Upper lobe of left lung (tissue), 6 donors: ENCODE results near the gene EIF1AX. TPM values are rescaled to one million over a fixed set of nuclear protein-coding genes. Genes with fewer than 3 reads are reported as not detected.

ENCODE experiments used
- ATAC-seq, 2 donors: fragments of 200-7000 bp; cut with Tn5 transposase; one replicate each; pipeline ENCODE4 v1.9.1; 2022; ENCODE audit warnings: mild to moderate bottlenecking in 2 of 2, moderate library complexity in 2 of 2; ENCODE audit not compliant: low FRiP score in 2 of 2
- DNase-seq, 2 donors: peaks; one replicate each; pipeline ENCODE4 v3.0.0-alpha.2; 2019 to 2020
- H3K27ac ChIP-seq, 4 donors: fragments of 200-600 bp; sonication (generic); one replicate each; pipeline ENCODE4 v1.5.1; 2016 to 2019
- H3K27me3 ChIP-seq, 4 donors: fragments of 200-600 bp; sonication (generic); one replicate each; pipeline ENCODE4 v1.5.1; 2017 to 2019
- H3K36me3 ChIP-seq, 4 donors: fragments of 200-600 bp; sonication (generic); one replicate each; pipeline ENCODE4 v1.5.1; 2016 to 2019
- H3K4me1 ChIP-seq, 4 donors: fragments of 200-600 bp; sonication (generic); one replicate each; pipeline ENCODE4 v1.5.1; 2018 to 2019
- H3K4me3 ChIP-seq, 4 donors: fragments of 200-600 bp; sonication (generic); one replicate each; pipeline ENCODE4 v1.5.1; 2017 to 2019; ENCODE audit warnings: mild to moderate bottlenecking in 2 of 4, moderate library complexity in 1 of 4
- H3K9me3 ChIP-seq, 4 donors: fragments of 200-600 bp; sonication (generic); one replicate each; pipeline ENCODE4 v1.5.1; 2018 to 2019
- EP300 ChIP-seq, 4 donors: sonication (generic); formaldehyde crosslinking; IDR thresholded peaks; one replicate each; pipeline ENCODE4 v1.5.1; 2017; ENCODE audit warnings: antibody characterized with exemption in 4 of 4, control low read depth in 2 of 4
- POLR2A ChIP-seq, 4 donors: fragments of 450-650 bp; IDR thresholded peaks; one replicate each; pipeline ENCODE4 v1.5.1; 2016 to 2017; ENCODE audit warnings: antibody characterized with exemption in 4 of 4, mild to moderate bottlenecking in 2 of 4
- POLR2AphosphoS5 ChIP-seq, 2 donors: sonication (generic); formaldehyde crosslinking; IDR thresholded peaks; one replicate each; pipeline ENCODE4 v1.5.1; 2017; ENCODE audit warnings: antibody characterized with exemption in 2 of 2
- WGBS, 2 donors: methylation state at CpG; one replicate each; pipeline ENCODE4 v1.1.5; 2017 to 2018; 5-methylcytosine and 5-hydroxymethylcytosine counted together
- total RNA-seq, 6 donors: library from RNA; depleted of rRNA in 4 of 6; stranded (reverse); fragments of >200 nt in 4 of 6; gene quantifications; one replicate each; pipeline versions ENCODE4 v1.1.0 to v1.2.1, GENCODE V29; 2016 to 2021
- TF ChIP-seq, protein P1 (sequence below), 6 experiments: fragments of 450-650 bp in 4 of 6; fragments of 200-600 bp in 2 of 6; sonication (generic) in 2 of 6; IDR thresholded peaks; one replicate each; pipeline ENCODE4 v1.5.1; 2016 to 2019; ENCODE audit warnings: antibody characterized with exemption in 6 of 6
- donor health status: DM: no; HTN: no; CAD: no; lungs with moderate emphysema.
- donor health status: DM: no; HTN: yes; CAD: no; lungs with severe emphysema.

EIF1AX gene
- total RNA-seq, 6 donors from 2014 or later = 8.4 to 78.7 (median 41.0) TPM

DNA sequence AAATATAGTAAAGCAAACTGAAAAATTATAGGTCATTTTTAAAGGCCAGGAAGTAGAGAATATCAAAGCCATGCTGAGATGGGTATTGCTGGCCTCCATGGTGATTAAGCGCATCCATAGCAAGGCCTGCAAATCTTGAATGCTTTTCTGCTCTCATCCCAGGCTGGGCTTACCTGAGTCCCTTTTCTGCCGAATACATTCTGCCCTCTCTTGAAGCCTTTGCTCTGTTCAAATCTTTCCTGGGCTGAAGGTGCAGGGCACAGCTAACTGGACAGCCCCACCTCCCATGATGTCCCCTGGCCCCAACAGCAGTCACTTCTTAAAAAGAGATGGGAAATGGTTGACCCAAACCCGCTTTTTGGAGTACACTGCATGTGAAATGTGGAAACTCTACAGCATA, 10.1 kb upstream of the EIF1AX start:
- Histone ChIP-seq H3K36me3 (peaks cover 4 to 49% (median 15%) of the 10 kb centered on the region in 4 donors), H3K27me3 (no peaks in the 10 kb centered on the region), H3K4me3 (no peak overlapping the region), H3K27ac (no peak overlapping the region), H3K9me3 (no peaks in the 10 kb centered on the region), H3K4me1 (no peaks in the 10 kb centered on the region)
- ATAC-seq (no peak), DNase-seq (no peak)
- 88 to 96% methylated on average over 3 of the region's 3 CpGs for WGBS, 2 donors
- TF ChIP-seq POLR2AphosphoS5 (IDR thresholded peaks at IDR 0.05) (no peak), EP300 (IDR thresholded peaks at IDR 0.05) (no peak), POLR2A (IDR thresholded peaks at IDR 0.05) (no peak)
- TF ChIP-seq, protein P1, sequence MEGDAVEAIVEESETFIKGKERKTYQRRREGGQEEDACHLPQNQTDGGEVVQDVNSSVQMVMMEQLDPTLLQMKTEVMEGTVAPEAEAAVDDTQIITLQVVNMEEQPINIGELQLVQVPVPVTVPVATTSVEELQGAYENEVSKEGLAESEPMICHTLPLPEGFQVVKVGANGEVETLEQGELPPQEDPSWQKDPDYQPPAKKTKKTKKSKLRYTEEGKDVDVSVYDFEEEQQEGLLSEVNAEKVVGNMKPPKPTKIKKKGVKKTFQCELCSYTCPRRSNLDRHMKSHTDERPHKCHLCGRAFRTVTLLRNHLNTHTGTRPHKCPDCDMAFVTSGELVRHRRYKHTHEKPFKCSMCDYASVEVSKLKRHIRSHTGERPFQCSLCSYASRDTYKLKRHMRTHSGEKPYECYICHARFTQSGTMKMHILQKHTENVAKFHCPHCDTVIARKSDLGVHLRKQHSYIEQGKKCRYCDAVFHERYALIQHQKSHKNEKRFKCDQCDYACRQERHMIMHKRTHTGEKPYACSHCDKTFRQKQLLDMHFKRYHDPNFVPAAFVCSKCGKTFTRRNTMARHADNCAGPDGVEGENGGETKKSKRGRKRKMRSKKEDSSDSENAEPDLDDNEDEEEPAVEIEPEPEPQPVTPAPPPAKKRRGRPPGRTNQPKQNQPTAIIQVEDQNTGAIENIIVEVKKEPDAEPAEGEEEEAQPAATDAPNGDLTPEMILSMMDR (IDR thresholded peaks at IDR 0.05) = no peak

DNA sequence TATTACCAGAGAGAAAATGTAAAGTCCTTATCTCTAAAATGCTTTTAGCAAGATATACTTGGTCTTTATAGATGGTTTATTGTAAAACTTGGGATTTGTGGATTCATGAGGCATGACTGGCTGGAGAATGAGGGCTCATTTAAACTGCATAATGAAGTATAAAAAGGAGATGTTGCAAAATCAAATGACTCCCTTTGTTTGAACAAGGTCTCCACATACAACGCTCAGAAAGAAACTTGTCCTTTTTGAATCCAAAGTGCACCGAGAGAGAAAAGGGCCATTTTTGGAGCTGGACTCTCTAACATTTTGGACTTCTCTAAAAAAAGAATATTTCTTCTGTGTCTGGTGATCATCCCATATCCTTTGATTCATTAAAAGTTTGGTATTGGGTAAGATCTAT, 7.7 kb upstream of the EIF1AX start:
- WGBS, 2 donors = 75 to 79% methylated on average over 2 of the region's 2 CpGs
- peaks cover 0 to 26% (median 1%) of the 10 kb centered on the region in 4 donors for H3K36me3 ChIP-seq
- H3K4me1 ChIP-seq = no peaks in the 10 kb centered on the region
- DNase-seq (no peak), ATAC-seq (no peak)
- no peak overlapping the region for H3K4me3 ChIP-seq
- no peak overlapping the region for H3K27ac ChIP-seq
- no peaks in the 10 kb centered on the region for H3K9me3 ChIP-seq
- no peak for TF ChIP-seq POLR2A (IDR thresholded peaks at IDR 0.05)
- TF ChIP-seq, protein P1 (IDR thresholded peaks at IDR 0.05) = no peak
- no peak for TF ChIP-seq POLR2AphosphoS5 (IDR thresholded peaks at IDR 0.05)
- TF ChIP-seq EP300 (IDR thresholded peaks at IDR 0.05) = no peak
- no peaks in the 10 kb centered on the region for H3K27me3 ChIP-seq

DNA sequence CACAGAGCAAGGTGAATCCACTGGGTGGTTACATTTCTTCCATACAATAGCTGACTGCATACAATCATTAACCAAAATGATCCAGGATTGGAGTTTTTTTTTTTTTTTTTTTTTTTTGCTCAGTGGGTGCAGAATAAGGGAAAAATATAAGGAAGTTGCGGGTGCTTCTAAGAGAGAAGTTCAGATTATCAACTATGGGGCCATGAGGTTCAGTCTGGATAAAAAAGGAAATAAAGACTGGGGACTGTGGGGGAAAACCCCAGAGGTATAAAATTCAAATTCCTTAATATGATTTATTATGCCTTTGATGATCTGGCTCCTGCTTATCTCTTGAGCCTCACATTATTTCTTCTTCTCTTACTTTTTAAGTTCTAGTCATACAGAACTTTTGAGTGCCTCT, 5.9 kb upstream of the EIF1AX start:
- H3K27ac ChIP-seq = no peak overlapping the region
- ATAC-seq (no peak), DNase-seq (no peak)
- WGBS, 2 donors = 55 to 80% methylated on average over 1 of the region's 1 CpG
- no peaks in the 10 kb centered on the region for H3K27me3 ChIP-seq
- TF ChIP-seq POLR2A (IDR thresholded peaks at IDR 0.05) (no peak), POLR2AphosphoS5 (IDR thresholded peaks at IDR 0.05) (no peak), EP300 (IDR thresholded peaks at IDR 0.05) (no peak)
- TF ChIP-seq, protein P1 (IDR thresholded peaks at IDR 0.05) = no peak
- H3K4me1 ChIP-seq = peaks cover 0 to 1% (median 0%) of the 10 kb centered on the region in 4 donors
- H3K4me3 ChIP-seq = no peak overlapping the region
- H3K9me3 ChIP-seq = no peaks in the 10 kb centered on the region
- H3K36me3 ChIP-seq = peaks cover 0 to 9% (median 0%) of the 10 kb centered on the region in 4 donors

DNA sequence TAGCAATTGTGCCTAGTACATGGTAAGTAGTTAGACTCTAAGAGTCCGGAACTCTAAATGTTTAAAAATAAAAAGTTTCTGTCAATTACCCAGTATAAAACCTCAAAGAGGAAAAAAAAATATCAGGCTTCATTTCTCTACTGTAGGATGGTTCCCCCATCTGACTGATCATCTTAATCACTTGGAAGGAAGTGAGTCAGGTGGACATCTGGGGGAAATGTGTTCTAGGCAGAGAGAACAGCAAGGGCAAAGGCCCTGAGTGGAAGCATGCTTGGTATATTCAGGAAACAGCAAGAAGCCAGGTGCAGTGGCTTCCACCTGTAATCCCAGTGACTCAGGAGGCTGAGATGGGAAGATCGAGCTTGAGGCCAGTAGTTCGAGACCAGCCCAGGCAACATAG, 2.9 kb upstream of the EIF1AX start:
- Histone ChIP-seq H3K27ac (no peak overlapping the region), H3K27me3 (no peaks in the 10 kb centered on the region), H3K4me1 (peaks cover 0 to 20% (median 8%) of the 10 kb centered on the region in 4 donors), H3K36me3 (no peaks in the 10 kb centered on the region), H3K9me3 (no peaks in the 10 kb centered on the region), H3K4me3 (no peak overlapping the region)
- TF ChIP-seq POLR2A (IDR thresholded peaks at IDR 0.05) (no peak), POLR2AphosphoS5 (IDR thresholded peaks at IDR 0.05) (no peak), EP300 (IDR thresholded peaks at IDR 0.05) (no peak)
- TF ChIP-seq, protein P1 (IDR thresholded peaks at IDR 0.05) = no peak
- 70 to 87% methylated on average over 3 of the region's 3 CpGs for WGBS, 2 donors
- ATAC-seq (no peak), DNase-seq (no peak)

DNA sequence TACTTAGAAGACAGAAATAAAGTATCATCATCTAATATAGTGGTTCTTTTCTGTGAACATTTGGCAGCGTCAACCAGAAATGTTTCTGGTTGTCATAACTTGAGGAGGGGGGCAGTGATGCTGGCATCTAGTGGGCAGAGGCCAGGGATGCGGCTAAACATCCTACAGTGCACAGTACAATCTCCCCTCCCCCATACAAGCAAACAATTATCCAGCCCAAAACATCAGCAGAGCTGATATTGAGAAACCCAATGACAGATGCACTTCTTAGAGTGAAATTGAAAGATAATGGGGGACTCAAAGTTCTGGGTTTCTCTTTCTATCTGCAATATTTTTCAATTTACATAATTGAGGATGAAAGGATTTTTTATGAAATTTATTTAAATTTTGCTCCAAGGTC, 1.9 kb upstream of the EIF1AX start:
- no peak for ATAC-seq
- WGBS, 2 donors = 68 to 83% methylated on average over 2 of the region's 2 CpGs
- H3K9me3 ChIP-seq = no peaks in the 10 kb centered on the region
- no peak overlapping the region for H3K4me3 ChIP-seq
- peak overlapping the region in 1 of 4 donors; percentile 4 for H3K27ac ChIP-seq
- H3K27me3 ChIP-seq = no peaks in the 10 kb centered on the region
- no peak for TF ChIP-seq POLR2AphosphoS5 (IDR thresholded peaks at IDR 0.05)
- H3K4me1 ChIP-seq = peaks cover 0 to 27% (median 12%) of the 10 kb centered on the region in 4 donors
- H3K36me3 ChIP-seq = no peaks in the 10 kb centered on the region
- DNase-seq = no peak
